HEK293 (cell line): ENCODE results near the gene PHLDB2.

ENCODE experiments used
- PRDM6 ChIP-seq: fragments of 450-650 bp; formaldehyde crosslinking; IDR thresholded peaks from 2 replicates; pipeline ENCODE4 v1.5.1; 2017; ENCODE audit warnings: missing biosample characterization, missing genetic modification characterization
- REST ChIP-seq: fragments of 450-650 bp; formaldehyde crosslinking; IDR thresholded peaks from 2 replicates; pipeline ENCODE4 v1.5.1; 2016; ENCODE audit warnings: missing biosample characterization, missing genetic modification characterization
- ZNF121 ChIP-seq: fragments of 450-650 bp; formaldehyde crosslinking; IDR thresholded peaks from 2 replicates; pipeline ENCODE4 v1.5.1; 2016; ENCODE audit warnings: missing biosample characterization, missing genetic modification characterization
- ZNF138 ChIP-seq: fragments of 450-650 bp; formaldehyde crosslinking; IDR thresholded peaks from 2 replicates; pipeline ENCODE4 v1.5.1; 2016; ENCODE audit warnings: missing biosample characterization, missing genetic modification characterization, borderline replicate concordance
- ZNF157 ChIP-seq: fragments of 450-650 bp; formaldehyde crosslinking; IDR thresholded peaks from 2 replicates; pipeline ENCODE4 v1.5.1; 2016; ENCODE audit warnings: missing biosample characterization, missing genetic modification characterization
- ZNF239 ChIP-seq: fragments of 450-650 bp; formaldehyde crosslinking; IDR thresholded peaks from 2 replicates; pipeline ENCODE4 v1.5.1; 2016; ENCODE audit warnings: missing biosample characterization, missing genetic modification characterization
- ZNF274 ChIP-seq, 2 experiments: fragments of 200-500 bp in 1 of 2; fragments of 450-650 bp in 1 of 2; sonication (Bioruptor generic) in 1 of 2; formaldehyde crosslinking in 1 of 2; IDR thresholded peaks; 2 replicates each; pipeline versions ENCODE4 v1.5.1 to v1.6.1; 2014 to 2016; ENCODE audit warnings: borderline replicate concordance in 1 of 2, inconsistent platforms in 1 of 2, low read length in 1 of 2, missing biosample characterization in 1 of 2, missing genetic modification characterization in 1 of 2
- ZNF341 ChIP-seq: fragments of 450-650 bp; formaldehyde crosslinking; IDR thresholded peaks from 2 replicates; pipeline ENCODE4; 2016; ENCODE audit warnings: low read depth, missing biosample characterization, missing genetic modification characterization
- ZNF510 ChIP-seq: fragments of 450-650 bp; formaldehyde crosslinking; IDR thresholded peaks from 2 replicates; pipeline ENCODE4 v1.5.1; 2018; ENCODE audit warnings: mild to moderate bottlenecking, missing genetic modification characterization, missing biosample characterization; ENCODE audit not compliant: insufficient replicate concordance
- ZNF747 ChIP-seq: fragments of 450-650 bp; formaldehyde crosslinking; IDR thresholded peaks from 2 replicates; pipeline ENCODE4 v1.5.1; 2016; ENCODE audit warnings: missing biosample characterization, missing genetic modification characterization
- TF ChIP-seq, protein P1 (sequence below): fragments of 450-650 bp; formaldehyde crosslinking; IDR thresholded peaks from 2 replicates; pipeline ENCODE4 v1.5.1; 2016; ENCODE audit warnings: missing biosample characterization, missing genetic modification characterization

- TF ChIP-seq REST (no peak), ZNF138 (tag by site-specific recombination) (no peak), ZNF157 (tag by site-specific recombination) (no peak), ZNF121 (tag by site-specific recombination) (no peak), ZNF510 (tag by site-specific recombination) (no peak), ZNF341 (tag by site-specific recombination) (no peak), PRDM6 (tag by site-specific recombination) (no peak), ZNF274 (IDR thresholded peaks at IDR 0.05; ENCODE audit: low read length) (no peak), ZNF274 (tag by site-specific recombination; IDR thresholded peaks at IDR 0.05; ENCODE audit: borderline replicate concordance) (no peak), ZNF239 (no peak), ZNF747 (tag by site-specific recombination) (no peak)
- TF ChIP-seq, protein P1, sequence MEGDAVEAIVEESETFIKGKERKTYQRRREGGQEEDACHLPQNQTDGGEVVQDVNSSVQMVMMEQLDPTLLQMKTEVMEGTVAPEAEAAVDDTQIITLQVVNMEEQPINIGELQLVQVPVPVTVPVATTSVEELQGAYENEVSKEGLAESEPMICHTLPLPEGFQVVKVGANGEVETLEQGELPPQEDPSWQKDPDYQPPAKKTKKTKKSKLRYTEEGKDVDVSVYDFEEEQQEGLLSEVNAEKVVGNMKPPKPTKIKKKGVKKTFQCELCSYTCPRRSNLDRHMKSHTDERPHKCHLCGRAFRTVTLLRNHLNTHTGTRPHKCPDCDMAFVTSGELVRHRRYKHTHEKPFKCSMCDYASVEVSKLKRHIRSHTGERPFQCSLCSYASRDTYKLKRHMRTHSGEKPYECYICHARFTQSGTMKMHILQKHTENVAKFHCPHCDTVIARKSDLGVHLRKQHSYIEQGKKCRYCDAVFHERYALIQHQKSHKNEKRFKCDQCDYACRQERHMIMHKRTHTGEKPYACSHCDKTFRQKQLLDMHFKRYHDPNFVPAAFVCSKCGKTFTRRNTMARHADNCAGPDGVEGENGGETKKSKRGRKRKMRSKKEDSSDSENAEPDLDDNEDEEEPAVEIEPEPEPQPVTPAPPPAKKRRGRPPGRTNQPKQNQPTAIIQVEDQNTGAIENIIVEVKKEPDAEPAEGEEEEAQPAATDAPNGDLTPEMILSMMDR (tag by site-specific recombination) = no peak
These were observed 2.6 kb upstream of the PHLDB2 start for GRCh38 chr3:111856501-111856900.
